ENCODE results near the gene USP10.

- TF ChIP-seq CTCF (IDR thresholded peaks at IDR 0.05) (no peak), EZH2 (IDR thresholded peaks at IDR 0.05; ENCODE audit: borderline replicate concordance, insufficient read depth, low read depth, low read length, poor library complexity, severe bottlenecking) (no peak)
These were observed 13.3 kb downstream of the USP10 start for GRCh38 chr16:84712801-84713775.

Measured in B cell (primary cell).